GM12892 (cell line): ENCODE measurements around the gene ZNF496.
"Not testable (repeated sequence)": the region's sequence is repeated elsewhere in the genome, so short reads cannot be mapped to it uniquely, and the experiment has no call there.

ENCODE experiments used
- POLR2A ChIP-seq: IDR thresholded peaks from 2 replicates; pipeline ENCODE4 v1.6.1; 2011; ENCODE audit warnings: low read depth, low read length, control low read depth
- POLR2AphosphoS5 ChIP-seq: IDR thresholded peaks from 2 replicates; pipeline ENCODE4 v1.6.1; 2011; ENCODE audit warnings: low read depth, low read length, control low read depth

- not testable (repeated sequence) for TF ChIP-seq POLR2AphosphoS5, POLR2A
Measured at GRCh38 chr1:247366345-247366744, 34.7 kb upstream of the ZNF496 start.
